Large intestine (tissue), 3 donors: ENCODE results near the gene RHO. TPM values are rescaled to one million over a fixed set of nuclear protein-coding genes. Genes with fewer than 3 reads are reported as not detected.
"Not testable (repeated sequence)": the region's sequence is repeated elsewhere in the genome, so short reads cannot be mapped to it uniquely, and the experiment has no call there.

Source experiments
- DNase-seq, 2 donors: peaks; one replicate each; pipeline versions ENCODE4 v3.0.0 to v3.0.0-alpha.2; 2013
- H3K27ac ChIP-seq: one replicate; pipeline ENCODE4 v1.5.1; 2013; ENCODE audit warnings: low read length
- H3K27me3 ChIP-seq: 2 replicates; pipeline ENCODE4 v1.6.1; 2013; ENCODE audit warnings: low read length; ENCODE audit not compliant: control insufficient read depth, insufficient read depth
- H3K36me3 ChIP-seq: 2 replicates; pipeline ENCODE4 v1.6.1; 2013; ENCODE audit warnings: low read length; ENCODE audit not compliant: control insufficient read depth, insufficient read depth
- H3K4me1 ChIP-seq: one replicate; pipeline ENCODE4 v1.6.1; 2013; ENCODE audit warnings: low read length; ENCODE audit not compliant: control insufficient read depth, insufficient read depth
- H3K4me3 ChIP-seq: one replicate; pipeline ENCODE4 v1.5.1; 2013; ENCODE audit warnings: low read length
- H3K9me3 ChIP-seq: one replicate; pipeline ENCODE4 v1.6.1; 2013; ENCODE audit warnings: mild to moderate bottlenecking, low read depth, low read length, moderate library complexity; ENCODE audit not compliant: control insufficient read depth
- WGBS: methylation state at CpG from one replicate; pipeline ENCODE4 v1.1.5; 2013; ENCODE audit warnings: low lambda C conversion rate; ENCODE audit not compliant: insufficient coverage; 5-methylcytosine and 5-hydroxymethylcytosine counted together
- polyA plus RNA-seq: library from polyadenylated mRNA; unstranded; fragments of 120-200 nt; gene quantifications from one replicate; pipeline ENCODE4 v1.2.1, GENCODE V29; 2013

RHO gene
- polyA plus RNA-seq, 1 donor = not detected

DNA sequence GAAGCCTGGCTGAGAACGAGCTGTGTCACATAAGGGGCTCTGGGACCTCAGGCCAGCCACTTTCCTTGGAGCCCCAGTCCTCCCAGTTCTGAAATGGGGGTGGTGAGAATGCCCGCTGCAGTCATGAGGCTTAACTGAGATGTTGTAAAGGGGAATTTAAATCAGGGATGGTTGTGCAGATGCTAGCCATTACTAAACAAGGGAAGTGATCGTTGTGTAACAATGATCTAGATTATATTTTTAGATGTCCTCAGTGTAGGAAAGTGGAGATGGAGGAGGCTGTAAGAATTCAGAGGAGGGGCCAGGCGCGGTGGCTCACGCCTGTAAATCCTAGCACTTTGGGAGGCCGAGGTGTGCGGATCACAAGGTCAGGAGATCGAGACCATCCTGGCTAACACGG lies 39.2 kb upstream of the RHO start:
- not testable (repeated sequence) for H3K9me3 ChIP-seq, H3K4me3 ChIP-seq, H3K27me3 ChIP-seq, DNase-seq, H3K27ac ChIP-seq, H3K4me1 ChIP-seq
- peaks cover 38% of the 10 kb centered on the region for H3K36me3 ChIP-seq
- no CpG with 5 or more reads among the region's 10 CpGs for WGBS

DNA sequence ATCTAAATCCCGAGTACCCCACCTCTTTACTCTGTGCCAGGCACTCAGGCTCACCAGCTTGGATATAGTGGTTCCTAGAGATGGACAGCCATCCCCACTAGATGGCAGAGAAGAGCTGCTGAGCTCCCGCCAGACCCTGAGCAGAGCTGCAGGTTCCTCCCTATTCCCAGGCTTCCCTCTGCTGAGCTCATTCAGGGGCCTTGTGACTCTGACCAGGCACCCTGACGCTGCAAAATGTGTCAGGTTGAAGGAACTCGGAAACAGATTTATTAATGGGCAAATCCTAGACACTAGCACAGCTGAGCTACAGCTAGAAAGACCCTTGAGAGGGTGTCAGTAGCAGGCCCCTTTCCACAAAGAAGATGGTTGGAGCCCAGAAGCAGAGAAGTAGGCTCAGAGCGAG lies 38.2 kb upstream of the RHO start:
- Histone ChIP-seq H3K4me3 (no peak overlapping the region), H3K27ac (peak overlapping the region; percentile 30), H3K4me1 (peaks cover 2% of the 10 kb centered on the region), H3K9me3 (no peaks in the 10 kb centered on the region), H3K36me3 (peaks cover 38% of the 10 kb centered on the region), H3K27me3 (no peaks in the 10 kb centered on the region)
- no CpG with 5 or more reads among the region's 5 CpGs for WGBS
- DNase-seq = peak; percentile 87 to 88

DNA sequence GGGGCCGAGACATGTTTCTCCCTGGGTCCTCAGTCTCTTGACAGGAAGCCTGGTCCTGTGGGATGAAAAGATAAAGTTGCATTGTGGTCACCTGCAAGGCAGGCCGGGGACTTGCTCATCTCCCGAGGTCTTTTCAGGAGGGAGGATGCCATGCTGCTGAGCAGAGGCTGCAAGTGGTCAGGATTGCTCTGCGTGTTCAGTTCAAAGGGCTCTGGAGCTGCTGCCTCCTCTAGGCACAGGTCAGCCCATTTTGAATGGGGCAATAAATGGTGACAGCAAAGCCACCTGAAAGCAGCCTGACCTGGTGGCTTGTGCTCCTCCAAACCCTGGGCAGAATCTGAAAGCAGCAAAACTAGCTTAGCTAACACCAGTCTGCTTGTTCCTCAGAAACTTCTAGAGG lies 37.4 kb upstream of the RHO start:
- DNase-seq = not testable (repeated sequence)

DNA sequence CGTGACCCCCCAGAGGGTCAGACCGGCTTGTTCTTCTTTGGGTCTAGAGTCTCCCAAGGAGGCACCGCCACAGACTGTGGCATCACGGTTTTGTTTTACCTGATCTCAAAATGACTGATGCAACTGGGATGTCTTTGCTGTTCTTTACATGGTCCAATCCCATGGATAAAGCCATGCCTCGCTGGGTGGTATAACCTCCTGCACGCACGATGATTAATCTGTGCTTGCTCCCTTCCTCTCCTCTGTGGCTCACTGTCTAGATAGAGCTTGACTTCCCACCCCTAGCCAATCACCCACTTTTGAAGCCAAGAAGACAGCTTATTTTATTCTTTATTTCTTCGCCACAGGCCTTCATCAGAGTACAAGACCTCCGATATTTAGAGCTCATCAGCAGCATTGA lies 36.6 kb upstream of the RHO start:
- no peaks in the 10 kb centered on the region for H3K27me3 ChIP-seq
- no peak for DNase-seq
- peaks cover 33% of the 10 kb centered on the region for H3K36me3 ChIP-seq
- H3K4me1 ChIP-seq = peaks cover 2% of the 10 kb centered on the region
- H3K4me3 ChIP-seq = no peak overlapping the region
- H3K27ac ChIP-seq = no peak overlapping the region
- WGBS = no CpG with 5 or more reads among the region's 9 CpGs
- H3K9me3 ChIP-seq = no peaks in the 10 kb centered on the region

More for the DNA sequence above, 37.4 kb upstream of the RHO start:
- not testable (repeated sequence) for H3K4me3 ChIP-seq, H3K4me1 ChIP-seq, H3K27me3 ChIP-seq, H3K27ac ChIP-seq, H3K9me3 ChIP-seq
- no CpG with 5 or more reads among the region's 4 CpGs for WGBS
- H3K36me3 ChIP-seq = peaks cover 36% of the 10 kb centered on the region

DNA sequence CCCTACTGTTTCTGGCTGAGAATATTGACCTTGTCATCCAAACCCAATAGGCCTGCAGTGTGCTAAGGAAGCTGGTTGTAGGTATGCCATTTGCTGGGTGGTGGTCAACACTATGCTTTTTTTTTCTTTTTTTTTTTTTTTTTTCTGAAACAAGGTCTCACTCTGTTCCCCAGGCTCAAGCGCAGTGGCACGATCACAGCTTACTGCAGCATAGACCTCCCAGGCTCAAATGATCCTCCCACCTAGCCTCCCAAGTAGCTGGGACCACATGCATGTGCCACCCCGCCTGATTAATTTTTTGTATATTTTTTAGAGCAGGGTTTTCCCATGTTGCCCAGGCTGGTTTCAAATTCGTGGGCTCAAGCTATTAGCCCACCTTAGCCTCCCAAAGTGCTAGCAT lies 35.7 kb upstream of the RHO start:
- Histone ChIP-seq H3K9me3 (no peaks in the 10 kb centered on the region), H3K4me3 (no peak overlapping the region), H3K4me1 (peaks cover 2% of the 10 kb centered on the region), H3K36me3 (peaks cover 38% of the 10 kb centered on the region), H3K27ac (no peak overlapping the region), H3K27me3 (no peaks in the 10 kb centered on the region)
- no peak for DNase-seq
- WGBS = 80% methylated on average over 1 of the region's 4 CpGs

DNA sequence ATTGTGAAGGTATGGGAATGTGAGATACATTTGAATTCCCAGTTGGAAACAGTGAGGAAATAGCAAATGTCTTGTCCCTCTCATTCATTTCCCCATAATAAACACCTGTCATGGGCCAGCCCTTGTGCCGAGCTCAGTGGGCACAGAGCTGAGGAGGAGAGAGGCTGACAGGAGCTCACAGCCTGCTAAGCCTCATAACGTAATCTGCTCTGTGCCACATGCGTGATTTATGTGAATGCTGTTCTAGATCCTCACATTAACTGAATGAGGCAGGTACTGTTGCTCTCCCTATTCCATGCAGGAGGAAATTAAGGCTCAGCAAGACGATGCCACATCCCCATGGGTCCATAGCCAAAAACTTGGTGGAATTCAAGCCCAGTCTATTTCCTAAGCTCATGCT lies 35.2 kb upstream of the RHO start:
- Histone ChIP-seq H3K9me3 (no peaks in the 10 kb centered on the region), H3K4me1 (peaks cover 2% of the 10 kb centered on the region), H3K4me3 (no peak overlapping the region), H3K36me3 (peaks cover 40% of the 10 kb centered on the region), H3K27ac (no peak overlapping the region), H3K27me3 (no peaks in the 10 kb centered on the region)
- WGBS = 100% methylated on average over 1 of the region's 4 CpGs
- no peak for DNase-seq

DNA sequence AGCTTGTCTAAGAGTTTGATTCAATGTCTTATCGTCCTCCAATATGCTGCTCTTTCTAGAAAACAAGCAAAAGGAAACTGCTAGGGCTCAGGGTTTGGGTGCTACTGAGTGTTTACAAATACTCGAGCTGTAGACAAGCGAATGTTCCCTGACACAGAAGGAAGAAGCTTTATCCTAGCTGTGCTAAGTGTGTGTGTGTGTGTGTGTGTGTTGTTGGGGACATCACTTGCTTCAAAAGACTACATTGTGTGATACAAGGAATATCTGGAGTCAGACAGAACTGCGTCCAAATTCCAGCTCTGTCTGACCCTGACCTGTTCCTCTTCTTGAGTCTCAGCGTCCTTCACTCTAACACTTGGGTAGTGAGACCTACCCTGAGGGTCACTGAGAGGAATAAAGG lies 33.9 kb upstream of the RHO start:
- H3K27ac ChIP-seq = peak overlapping the region; percentile 12
- not testable (repeated sequence) for H3K27me3 ChIP-seq, H3K9me3 ChIP-seq, DNase-seq, H3K4me3 ChIP-seq, H3K4me1 ChIP-seq
- WGBS = no CpG with 5 or more reads among the region's 5 CpGs
- H3K36me3 ChIP-seq = peaks cover 40% of the 10 kb centered on the region

DNA sequence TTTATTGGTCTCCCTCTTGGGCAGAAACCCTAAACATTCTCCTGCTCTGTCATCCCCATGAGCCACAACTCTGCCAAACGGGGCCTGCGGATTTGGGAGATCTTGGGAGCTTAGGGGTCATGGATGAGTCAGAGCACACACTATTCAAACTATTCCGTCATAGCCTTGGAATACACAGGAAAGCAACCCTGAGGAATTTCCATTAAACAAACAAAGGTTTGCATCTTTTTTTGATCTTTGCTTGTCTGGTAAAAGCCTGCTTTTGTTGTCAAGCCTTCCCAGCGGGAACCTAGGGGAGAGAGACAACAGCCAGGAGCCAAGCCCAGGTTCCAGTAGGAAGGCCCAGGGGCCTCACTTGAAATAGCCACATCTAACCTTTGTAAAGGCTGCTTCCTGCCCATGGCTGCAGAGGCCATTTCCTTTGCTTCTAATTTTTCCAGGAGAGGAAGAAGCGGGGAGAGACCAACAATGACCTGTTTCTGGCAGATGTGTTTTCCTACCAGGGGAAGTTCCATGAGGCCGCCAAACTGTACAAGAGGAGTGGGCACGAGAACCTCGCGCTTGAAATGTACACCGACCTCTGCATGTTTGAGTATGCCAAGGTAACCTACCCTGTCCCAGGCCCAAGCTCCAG lies 33.3 kb upstream of the RHO start:
- not testable (repeated sequence) for H3K27me3 ChIP-seq, H3K4me3 ChIP-seq, H3K9me3 ChIP-seq, DNase-seq, H3K4me1 ChIP-seq
- Histone ChIP-seq H3K36me3 (peaks cover 44% of the 10 kb centered on the region), H3K27ac (peak overlapping the region; percentile 33)
- no CpG with 5 or more reads among the region's 10 CpGs for WGBS

DNA sequence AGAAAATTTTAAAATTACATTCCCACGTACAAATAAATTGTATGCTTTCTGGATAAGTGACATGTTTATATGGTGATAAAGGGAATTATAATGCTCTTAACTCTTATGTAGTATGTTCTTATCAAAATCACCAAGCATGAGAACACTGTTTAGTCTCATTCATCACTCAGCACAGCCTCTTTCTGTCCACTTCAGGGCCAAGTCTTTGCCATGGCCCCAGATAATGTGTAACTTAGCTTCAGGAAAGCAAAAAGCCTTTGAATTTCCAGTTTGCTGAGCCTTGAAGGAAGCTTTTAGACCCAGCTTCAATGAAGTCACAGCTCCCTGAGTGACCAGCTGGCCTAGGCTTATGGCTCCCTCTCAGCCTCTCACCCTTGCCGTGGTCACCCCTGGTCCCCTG lies 30.6 kb upstream of the RHO start:
- no CpG with 5 or more reads among the region's 2 CpGs for WGBS

DNA sequence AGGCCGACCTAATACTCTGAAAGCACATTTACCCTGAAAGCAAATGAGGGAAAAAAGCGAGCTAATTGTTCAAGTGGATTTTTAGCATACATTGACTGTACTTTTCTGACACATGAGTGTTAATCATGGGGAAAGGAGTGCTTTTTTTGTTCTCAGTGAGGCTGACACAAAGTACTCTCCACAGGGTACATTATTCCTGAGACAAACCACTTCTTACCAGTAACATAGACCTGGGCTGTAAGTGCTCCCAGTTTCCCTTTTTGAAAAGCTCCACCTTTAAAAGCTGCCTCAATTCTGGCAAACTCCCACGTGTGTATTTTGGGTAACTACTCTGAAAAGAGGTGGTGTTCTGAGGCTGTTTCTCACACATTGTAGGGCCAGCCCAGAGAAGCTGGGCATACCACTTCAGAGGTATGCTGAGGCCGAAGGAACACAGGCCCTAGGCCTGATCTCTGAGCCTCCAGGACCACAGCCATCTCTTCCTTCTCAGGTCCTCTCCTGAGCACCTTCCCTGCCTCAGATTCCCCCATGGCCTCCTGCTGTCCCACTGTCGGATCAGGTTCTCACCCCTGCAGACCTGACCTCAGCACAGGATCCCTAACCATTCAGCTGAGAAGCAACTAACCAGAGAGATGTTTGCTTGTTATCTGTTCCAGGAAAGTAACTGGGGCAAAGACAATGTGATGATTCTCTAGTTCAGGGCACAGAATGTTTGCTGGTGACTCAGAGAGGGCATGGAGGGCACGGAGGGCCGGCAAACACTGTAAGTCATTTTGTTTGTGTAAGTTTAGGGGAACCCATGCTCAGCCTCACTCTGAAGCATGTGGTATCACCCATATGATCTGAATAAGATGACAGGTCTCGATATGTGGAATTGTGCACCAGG lies 29.6 kb upstream of the RHO start:
- H3K4me1 ChIP-seq, DNase-seq, H3K27ac ChIP-seq, H3K4me3 ChIP-seq, H3K9me3 ChIP-seq, H3K27me3 ChIP-seq: not testable (repeated sequence)
- peaks cover 48% of the 10 kb centered on the region for H3K36me3 ChIP-seq
- no CpG with 5 or more reads among the region's 8 CpGs for WGBS

More for the DNA sequence above, 30.6 kb upstream of the RHO start:
- peaks cover 48% of the 10 kb centered on the region for H3K36me3 ChIP-seq
- not testable (repeated sequence) for H3K4me3 ChIP-seq, H3K4me1 ChIP-seq, DNase-seq, H3K27me3 ChIP-seq, H3K9me3 ChIP-seq, H3K27ac ChIP-seq
